Esophagus muscularis mucosa (tissue), 4 donors: Measurements from ENCODE around the gene YARS1. TPM values are rescaled to one million over a fixed set of nuclear protein-coding genes. Genes with fewer than 3 reads are reported as not detected.
"Not testable (repeated sequence)": the region's sequence is repeated elsewhere in the genome, so short reads cannot be mapped to it uniquely, and the experiment has no call there.

ENCODE experiments used
- DNase-seq: peaks from one replicate; pipeline ENCODE4 v3.0.0-alpha.2; 2017; ENCODE audit errors: extremely low spot score
- H3K27ac ChIP-seq, 4 donors: fragments of 200-600 bp; sonication (generic); replicated peaks in 1 of 4; 1 replicate in 3 of 4; 2 replicates in 1 of 4; pipeline ENCODE4 v1.5.1; 2016 to 2019; ENCODE audit warnings: mild to moderate bottlenecking in 1 of 4
- H3K27me3 ChIP-seq, 4 donors: fragments of 200-600 bp; sonication (generic); one replicate each; pipeline versions ENCODE4 v1.5.1 to v1.6.0; 2016 to 2019
- H3K36me3 ChIP-seq, 4 donors: fragments of 200-600 bp; sonication (generic); one replicate each; pipeline ENCODE4 v1.5.1; 2016 to 2019
- H3K4me1 ChIP-seq, 4 donors: fragments of 200-600 bp; sonication (generic); one replicate each; pipeline ENCODE4 v1.5.1; 2016 to 2019
- H3K4me3 ChIP-seq, 4 donors: fragments of 200-600 bp; sonication (generic); 1 replicate in 2 of 4; 2 replicates in 2 of 4; pipeline ENCODE4 v1.5.1; 2016 to 2019; ENCODE audit warnings: mild to moderate bottlenecking in 4 of 4, moderate library complexity in 1 of 4
- H3K9me3 ChIP-seq, 4 donors: fragments of 200-600 bp; sonication (generic); 1 replicate in 3 of 4; 2 replicates in 1 of 4; pipeline ENCODE4 v1.5.1; 2016 to 2019
- EP300 ChIP-seq: sonication (generic); formaldehyde crosslinking; IDR thresholded peaks from one replicate; pipeline ENCODE4 v1.6.1; 2017; ENCODE audit warnings: antibody characterized with exemption
- POLR2A ChIP-seq: fragments of 450-650 bp; IDR thresholded peaks from one replicate; pipeline ENCODE4 v1.6.1; 2017; ENCODE audit warnings: antibody characterized with exemption, moderate library complexity, mild to moderate bottlenecking, low read depth
- POLR2AphosphoS5 ChIP-seq, 2 donors: sonication (generic); formaldehyde crosslinking; IDR thresholded peaks; one replicate each; pipeline ENCODE4 v1.6.1; 2017; ENCODE audit warnings: antibody characterized with exemption in 2 of 2
- WGBS: methylation state at CpG from one replicate; pipeline ENCODE4 v1.1.5; 2018; 5-methylcytosine and 5-hydroxymethylcytosine counted together
- intact Hi-C: fragments of 100-400 bp; cut with DNase I; formaldehyde crosslinking; loops from one replicate; pipeline ENCODE4 v1.15.1; 2023
- total RNA-seq, 4 donors: library from RNA; depleted of rRNA; stranded (reverse); fragments of >200 nt; gene quantifications; one replicate each; pipeline versions ENCODE4 v1.1.0 to v1.2.1, GENCODE V29; 2016
- TF ChIP-seq, protein P1 (sequence below), 3 experiments: fragments of 200-600 bp in 2 of 3; fragments of 450-650 bp in 1 of 3; sonication (generic) in 2 of 3; IDR thresholded peaks; one replicate each; pipeline ENCODE4 v1.5.1; 2017 to 2019; ENCODE audit warnings: antibody characterized with exemption in 3 of 3, mild to moderate bottlenecking in 2 of 3, moderate library complexity in 1 of 3

Gene YARS1
- total RNA-seq, 4 donors from 2014 or later: 34.1 to 55.7 (median 38.8) TPM

DNA sequence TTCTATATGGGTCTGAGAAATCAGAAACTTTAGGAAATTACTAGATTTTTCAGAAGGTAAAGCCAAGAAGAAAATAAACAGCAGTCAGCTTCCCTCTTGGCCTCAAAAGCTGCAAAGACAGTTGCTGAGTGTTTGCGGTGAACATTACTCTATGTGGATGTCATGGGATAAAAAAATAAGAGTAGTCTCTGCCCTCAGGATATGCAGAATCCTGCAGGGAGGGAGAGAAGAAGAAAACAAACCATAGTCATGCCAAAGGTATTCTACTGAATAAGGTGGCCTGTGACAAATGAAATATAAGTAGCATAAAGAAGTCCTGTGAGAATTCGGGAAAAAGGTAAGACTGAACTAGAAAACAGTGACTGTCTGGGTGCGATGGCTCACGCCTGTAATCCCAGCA is 19.0 kb downstream of the YARS1 start:
- H3K27me3 ChIP-seq: no peaks in the 10 kb centered on the region
- H3K9me3 ChIP-seq: no peaks in the 10 kb centered on the region
- H3K36me3 ChIP-seq: peaks cover 26 to 86% (median 61%) of the 10 kb centered on the region in 4 donors
- TF ChIP-seq EP300: no peak
- no peak overlapping the region for H3K4me3 ChIP-seq
- WGBS: 92% methylated on average over 4 of the region's 4 CpGs
- no peak for DNase-seq
- no peak overlapping the region for H3K27ac ChIP-seq
- intact Hi-C loops: no loop called here
- H3K4me1 ChIP-seq: no peaks in the 10 kb centered on the region

DNA sequence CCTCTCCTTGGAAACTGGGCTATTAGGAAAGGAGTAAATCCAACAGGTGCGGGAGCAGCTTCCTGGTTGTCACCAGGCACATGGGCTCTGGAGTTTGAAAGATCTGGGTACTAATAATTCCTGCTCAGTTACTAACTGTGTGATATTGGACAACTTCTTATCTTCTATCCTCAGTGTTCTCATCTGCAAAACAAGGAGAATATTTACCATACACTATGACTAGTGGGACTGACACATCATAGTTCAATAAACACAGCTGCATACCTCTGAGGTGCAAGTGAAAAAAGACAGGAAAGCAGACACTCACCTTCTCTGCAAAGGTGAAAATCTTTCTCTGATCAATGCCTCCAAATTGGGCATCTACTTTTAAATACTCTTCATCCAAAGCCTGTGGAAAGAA is 19.7 kb downstream of the YARS1 start:
- TF ChIP-seq POLR2A (no peak), POLR2AphosphoS5 (IDR thresholded peaks at IDR 0.05) (no peak), EP300 (no peak)
- TF ChIP-seq, protein P1, sequence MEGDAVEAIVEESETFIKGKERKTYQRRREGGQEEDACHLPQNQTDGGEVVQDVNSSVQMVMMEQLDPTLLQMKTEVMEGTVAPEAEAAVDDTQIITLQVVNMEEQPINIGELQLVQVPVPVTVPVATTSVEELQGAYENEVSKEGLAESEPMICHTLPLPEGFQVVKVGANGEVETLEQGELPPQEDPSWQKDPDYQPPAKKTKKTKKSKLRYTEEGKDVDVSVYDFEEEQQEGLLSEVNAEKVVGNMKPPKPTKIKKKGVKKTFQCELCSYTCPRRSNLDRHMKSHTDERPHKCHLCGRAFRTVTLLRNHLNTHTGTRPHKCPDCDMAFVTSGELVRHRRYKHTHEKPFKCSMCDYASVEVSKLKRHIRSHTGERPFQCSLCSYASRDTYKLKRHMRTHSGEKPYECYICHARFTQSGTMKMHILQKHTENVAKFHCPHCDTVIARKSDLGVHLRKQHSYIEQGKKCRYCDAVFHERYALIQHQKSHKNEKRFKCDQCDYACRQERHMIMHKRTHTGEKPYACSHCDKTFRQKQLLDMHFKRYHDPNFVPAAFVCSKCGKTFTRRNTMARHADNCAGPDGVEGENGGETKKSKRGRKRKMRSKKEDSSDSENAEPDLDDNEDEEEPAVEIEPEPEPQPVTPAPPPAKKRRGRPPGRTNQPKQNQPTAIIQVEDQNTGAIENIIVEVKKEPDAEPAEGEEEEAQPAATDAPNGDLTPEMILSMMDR (IDR thresholded peaks at IDR 0.05): no peak

DNA sequence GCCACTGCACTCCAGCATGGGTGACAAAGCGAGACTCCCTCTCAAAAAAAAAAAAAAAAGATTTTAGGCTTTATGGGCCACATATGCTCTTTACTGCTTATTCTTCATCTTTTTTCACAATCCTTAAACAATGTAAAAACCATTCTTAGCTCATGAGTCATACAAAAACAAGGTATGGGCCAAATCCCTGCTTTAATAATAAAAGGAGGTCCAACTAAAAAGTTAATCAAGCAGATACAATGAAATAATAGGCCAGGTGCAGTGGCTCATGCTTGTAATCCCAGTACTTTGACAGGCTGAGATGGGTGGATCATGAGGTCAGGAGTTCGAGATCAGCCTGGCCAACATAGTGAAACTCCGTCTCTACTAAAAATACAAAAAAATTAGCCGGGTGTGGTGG is 21.4 kb downstream of the YARS1 start:
- H3K9me3 ChIP-seq, intact Hi-C loops, H3K27ac ChIP-seq, H3K27me3 ChIP-seq, DNase-seq, H3K4me3 ChIP-seq, H3K4me1 ChIP-seq: not testable (repeated sequence)
- 80% methylated on average over 4 of the region's 4 CpGs for WGBS
- H3K36me3 ChIP-seq: peaks cover 35 to 87% (median 69%) of the 10 kb centered on the region in 4 donors

More for the DNA sequence above, 19.7 kb downstream of the YARS1 start:
- H3K4me1 ChIP-seq: no peaks in the 10 kb centered on the region
- no peaks in the 10 kb centered on the region for H3K27me3 ChIP-seq
- no peak overlapping the region for H3K27ac ChIP-seq
- WGBS: 88% methylated on average over 1 of the region's 1 CpG
- no peak overlapping the region for H3K4me3 ChIP-seq
- peaks cover 26 to 84% (median 59%) of the 10 kb centered on the region in 4 donors for H3K36me3 ChIP-seq
- intact Hi-C loops: no loop called here
- no peaks in the 10 kb centered on the region for H3K9me3 ChIP-seq
- DNase-seq: no peak

DNA sequence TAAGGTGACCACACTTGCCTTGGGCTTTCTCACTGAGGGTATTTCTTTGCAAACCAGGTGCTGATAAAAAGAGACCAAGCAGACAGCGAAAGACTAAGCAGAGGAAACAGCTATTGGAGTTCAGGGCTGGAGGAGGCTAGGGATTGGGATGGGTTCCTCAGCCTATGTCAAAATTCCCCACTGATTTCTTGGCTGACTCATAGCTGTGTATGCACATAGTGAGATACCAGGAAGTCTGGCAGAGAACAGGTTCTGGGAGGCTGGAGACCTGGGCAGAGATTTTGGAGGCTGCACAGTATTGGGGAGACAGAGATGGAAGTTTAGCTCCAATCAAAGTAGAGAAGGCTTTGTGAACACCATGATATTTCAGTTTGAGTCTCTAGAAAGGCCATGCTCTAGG is 25.3 kb downstream of the YARS1 start:
- Histone ChIP-seq H3K36me3 (peaks cover 29 to 92% (median 69%) of the 10 kb centered on the region in 4 donors), H3K4me1 (peaks cover 0 to 16% (median 13%) of the 10 kb centered on the region in 4 donors), H3K27me3 (no peaks in the 10 kb centered on the region), H3K9me3 (no peaks in the 10 kb centered on the region), H3K27ac (no peak overlapping the region), H3K4me3 (no peak overlapping the region)
- DNase-seq: no peak
- intact Hi-C loops: no loop called here
- 100% methylated on average over 1 of the region's 1 CpG for WGBS
- TF ChIP-seq, protein P1 (IDR thresholded peaks at IDR 0.05): no peak
- TF ChIP-seq POLR2A (no peak), POLR2AphosphoS5 (IDR thresholded peaks at IDR 0.05) (no peak), EP300 (no peak)

DNA sequence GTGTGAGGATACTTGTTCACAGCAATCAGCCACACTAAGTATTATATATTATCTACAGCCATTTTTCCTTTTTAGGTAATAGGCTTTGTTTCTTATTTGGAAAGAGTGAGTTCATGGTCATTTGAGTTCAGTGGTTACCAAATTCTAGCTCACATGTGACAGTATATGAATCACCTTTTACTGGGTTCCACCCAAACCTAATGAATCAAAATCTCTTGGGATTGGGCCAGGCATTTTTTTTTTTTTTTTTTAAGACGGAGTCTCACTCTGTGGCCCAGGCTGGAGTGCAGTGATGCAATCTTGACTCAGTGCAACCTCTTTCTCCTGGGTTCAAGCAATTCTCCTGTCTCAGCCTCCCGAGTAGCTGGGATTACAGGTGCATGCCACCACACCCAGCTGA is 27.8 kb downstream of the YARS1 start:
- Histone ChIP-seq H3K36me3 (peaks cover 17 to 95% (median 75%) of the 10 kb centered on the region in 4 donors), H3K27ac (peak overlapping the region; percentile 26 to 55 (median 36)), H3K4me1 (peaks cover 0 to 18% (median 13%) of the 10 kb centered on the region in 4 donors)
- H3K4me3 ChIP-seq, intact Hi-C loops, H3K27me3 ChIP-seq, H3K9me3 ChIP-seq, DNase-seq: not testable (repeated sequence)
- peak in 1 of 2 donors; percentile 56 for TF ChIP-seq POLR2AphosphoS5 (IDR thresholded peaks at IDR 0.05)
- WGBS: 46% methylated on average over 2 of the region's 2 CpGs

DNA sequence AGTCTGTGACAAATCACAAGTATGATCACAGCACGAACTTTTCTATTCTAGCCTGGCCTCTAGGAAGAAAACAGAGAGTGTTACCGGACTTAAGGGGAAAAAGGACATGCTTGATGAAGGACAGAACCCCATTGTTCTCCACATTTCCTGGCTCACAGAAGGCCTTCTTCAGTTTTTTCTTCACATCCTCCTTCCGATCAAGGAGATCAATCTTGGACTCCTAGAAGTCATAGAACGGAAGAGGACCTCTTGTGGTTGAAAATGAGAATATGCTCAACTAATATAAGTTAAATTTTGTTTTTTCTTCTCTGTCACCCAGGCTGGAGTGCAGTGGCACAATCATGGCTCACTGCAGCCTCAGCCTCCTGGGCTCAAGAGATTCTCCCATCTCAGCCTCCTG is 30.3 kb downstream of the YARS1 start:
- WGBS: 54% methylated on average over 4 of the region's 4 CpGs
- no peak for DNase-seq
- H3K4me1 ChIP-seq: peaks cover 0 to 18% (median 13%) of the 10 kb centered on the region in 4 donors
- H3K27me3 ChIP-seq: no peaks in the 10 kb centered on the region
- H3K36me3 ChIP-seq: peaks cover 23 to 96% (median 84%) of the 10 kb centered on the region in 4 donors
- TF ChIP-seq, protein P1 (IDR thresholded peaks at IDR 0.05): peak; percentile 20 to 38 (median 31)
- TF ChIP-seq POLR2A: no peak
- intact Hi-C loops: no loop called here
- no peaks in the 10 kb centered on the region for H3K9me3 ChIP-seq
- H3K4me3 ChIP-seq: no peak overlapping the region
- H3K27ac ChIP-seq: peak overlapping the region in 1 of 4 donors; percentile 21
